ENCODE results near the gene MARCKS.

Gene MARCKS

GRCh38 chr6:113819169-113819830, 37.8 kb upstream of the MARCKS start:
- no peak overlapping the region for H3K4ac ChIP-seq (ENCODE audit: low read depth in 1 of 2, low read length in 2 of 2)
- H3K9me3 ChIP-seq (ENCODE audit: control insufficient read depth, low read length): no peaks in the 10 kb centered on the region
- H3K27ac ChIP-seq (ENCODE audit: low read length, poor library complexity, severe bottlenecking): no peak overlapping the region
- H3K23ac ChIP-seq (ENCODE audit: low read length in 2 of 2): no peak overlapping the region
- no peak overlapping the region for H2BK15ac ChIP-seq (ENCODE audit: low read depth, poor library complexity, severe bottlenecking)
- no peak for DNase-seq
- no peak overlapping the region for H2BK120ac ChIP-seq (ENCODE audit: low read depth, low read length)
- no peak overlapping the region for H3K18ac ChIP-seq (ENCODE audit: low read depth in 1 of 2, low read length in 2 of 2)
- H2AFZ ChIP-seq (ENCODE audit: low read depth, low read length): no peak overlapping the region
- no peaks in the 10 kb centered on the region for H3K79me1 ChIP-seq (replicated peaks; ENCODE audit: low read length, poor library complexity, severe bottlenecking)
- H2AK5ac ChIP-seq (ENCODE audit: low read length, severe bottlenecking): no peak overlapping the region
- no peaks in the 10 kb centered on the region for H3K36me3 ChIP-seq (ENCODE audit: control insufficient read depth in 1 of 2, insufficient read depth in 2 of 2, low read depth in 1 of 2, low read length in 2 of 2)
- H3K4me2 ChIP-seq (ENCODE audit: low read length, poor library complexity, severe bottlenecking): no peak overlapping the region
- WGBS: no CpG with 5 or more reads among the region's 2 CpGs
- no peak overlapping the region for H4K91ac ChIP-seq (ENCODE audit: low read length)
- no peaks in the 10 kb centered on the region for H3K4me1 ChIP-seq (ENCODE audit: control insufficient read depth, insufficient read depth, low read depth, low read length)
- no peak overlapping the region for H4K8ac ChIP-seq (ENCODE audit: low read length)
- H2BK12ac ChIP-seq (ENCODE audit: low read length in 2 of 2): no peak overlapping the region
- H3K27me3 ChIP-seq (ENCODE audit: control insufficient read depth in 1 of 2, insufficient read depth in 1 of 2, low read length in 2 of 2): no peaks in the 10 kb centered on the region
- H3K14ac ChIP-seq (ENCODE audit: low read length in 2 of 2): no peak overlapping the region
- H2BK5ac ChIP-seq (ENCODE audit: low read depth, low read length, poor library complexity, severe bottlenecking): no peak overlapping the region
- no peak overlapping the region for H3K9ac ChIP-seq (ENCODE audit: low read length)
- no peak overlapping the region for H3K4me3 ChIP-seq (ENCODE audit: insufficient read depth in 1 of 2, low read depth in 1 of 2, low read length in 2 of 2)

DNA sequence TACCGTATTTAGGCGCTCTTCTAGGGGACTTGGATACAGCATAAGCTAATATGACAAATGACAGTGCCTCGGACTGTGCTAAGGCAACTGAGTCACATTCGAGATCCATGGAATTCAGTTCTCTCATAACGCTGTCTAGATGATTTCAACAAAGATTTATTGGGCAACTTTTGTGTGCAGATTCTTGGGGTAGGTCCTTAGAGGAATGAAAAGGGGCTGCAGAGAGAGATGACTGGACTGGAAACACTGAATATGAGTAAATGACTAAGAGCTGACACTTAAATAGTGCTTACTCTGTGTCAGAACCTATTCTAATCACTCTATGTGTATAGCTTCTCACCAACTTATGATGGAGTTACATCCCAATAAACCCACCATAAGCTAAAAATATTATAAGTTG, 36.4 kb upstream of the MARCKS start:
- WGBS: 95% methylated on average over 5 of the region's 5 CpGs
- no peak overlapping the region for H4K8ac ChIP-seq (ENCODE audit: low read length)
- no peak for DNase-seq
- no peak overlapping the region for H3K9ac ChIP-seq (ENCODE audit: low read length)
- no peak overlapping the region for H3K4me2 ChIP-seq (ENCODE audit: low read length, poor library complexity, severe bottlenecking)
- H3K4me3 ChIP-seq (ENCODE audit: insufficient read depth in 1 of 2, low read depth in 1 of 2, low read length in 2 of 2): no peak overlapping the region
- H2BK120ac ChIP-seq (ENCODE audit: low read depth, low read length): no peak overlapping the region
- H3K79me1 ChIP-seq (replicated peaks; ENCODE audit: low read length, poor library complexity, severe bottlenecking): no peaks in the 10 kb centered on the region
- H2BK12ac ChIP-seq (ENCODE audit: low read length in 2 of 2): no peak overlapping the region
- no peak overlapping the region for H3K4ac ChIP-seq (ENCODE audit: low read depth in 1 of 2, low read length in 2 of 2)
- no peak overlapping the region for H2BK15ac ChIP-seq (ENCODE audit: low read depth, poor library complexity, severe bottlenecking)
- H2AK5ac ChIP-seq (ENCODE audit: low read length, severe bottlenecking): no peak overlapping the region
- no peaks in the 10 kb centered on the region for H3K27me3 ChIP-seq (ENCODE audit: control insufficient read depth in 1 of 2, insufficient read depth in 1 of 2, low read length in 2 of 2)
- H3K23ac ChIP-seq (ENCODE audit: low read length in 2 of 2): no peak overlapping the region
- H3K14ac ChIP-seq (ENCODE audit: low read length in 2 of 2): no peak overlapping the region
- no peak overlapping the region for H2BK5ac ChIP-seq (ENCODE audit: low read depth, low read length, poor library complexity, severe bottlenecking)
- H3K9me3 ChIP-seq (ENCODE audit: control insufficient read depth, low read length): no peaks in the 10 kb centered on the region
- H3K36me3 ChIP-seq (ENCODE audit: control insufficient read depth in 1 of 2, insufficient read depth in 2 of 2, low read depth in 1 of 2, low read length in 2 of 2): no peaks in the 10 kb centered on the region
- no peak overlapping the region for H2AFZ ChIP-seq (ENCODE audit: low read depth, low read length)
- no peak overlapping the region for H4K91ac ChIP-seq (ENCODE audit: low read length)
- no peaks in the 10 kb centered on the region for H3K4me1 ChIP-seq (ENCODE audit: control insufficient read depth, insufficient read depth, low read depth, low read length)
- H3K27ac ChIP-seq (ENCODE audit: low read length, poor library complexity, severe bottlenecking): no peak overlapping the region
- no peak overlapping the region for H3K18ac ChIP-seq (ENCODE audit: low read depth in 1 of 2, low read length in 2 of 2)

GRCh38 chr6:113821445-113821844, 35.7 kb upstream of the MARCKS start:
- no peak overlapping the region for H2BK120ac ChIP-seq (ENCODE audit: low read depth, low read length)
- no peak overlapping the region for H3K4ac ChIP-seq (ENCODE audit: low read depth in 1 of 2, low read length in 2 of 2)
- H3K27ac ChIP-seq (ENCODE audit: low read length, poor library complexity, severe bottlenecking): no peak overlapping the region
- H2BK5ac ChIP-seq (ENCODE audit: low read depth, low read length, poor library complexity, severe bottlenecking): no peak overlapping the region
- H3K18ac ChIP-seq (ENCODE audit: low read depth in 1 of 2, low read length in 2 of 2): peak overlapping the region in 1 of 2 experiments; percentile 49
- no peak overlapping the region for H4K8ac ChIP-seq (ENCODE audit: low read length)
- H2AFZ ChIP-seq (ENCODE audit: low read depth, low read length): no peak overlapping the region
- no peak overlapping the region for H3K4me2 ChIP-seq (ENCODE audit: low read length, poor library complexity, severe bottlenecking)
- H2BK15ac ChIP-seq (ENCODE audit: low read depth, poor library complexity, severe bottlenecking): no peak overlapping the region
- H3K79me1 ChIP-seq (replicated peaks; ENCODE audit: low read length, poor library complexity, severe bottlenecking): no peaks in the 10 kb centered on the region
- H3K36me3 ChIP-seq (ENCODE audit: control insufficient read depth in 1 of 2, insufficient read depth in 2 of 2, low read depth in 1 of 2, low read length in 2 of 2): no peaks in the 10 kb centered on the region
- no peaks in the 10 kb centered on the region for H3K9me3 ChIP-seq (ENCODE audit: control insufficient read depth, low read length)
- DNase-seq: no peak
- H3K27me3 ChIP-seq (ENCODE audit: control insufficient read depth in 1 of 2, insufficient read depth in 1 of 2, low read length in 2 of 2): no peaks in the 10 kb centered on the region
- 80% methylated on average over 1 of the region's 3 CpGs for WGBS
- H4K91ac ChIP-seq (ENCODE audit: low read length): no peak overlapping the region
- H3K14ac ChIP-seq (ENCODE audit: low read length in 2 of 2): no peak overlapping the region
- no peak overlapping the region for H3K4me3 ChIP-seq (ENCODE audit: insufficient read depth in 1 of 2, low read depth in 1 of 2, low read length in 2 of 2)
- no peak overlapping the region for H2AK5ac ChIP-seq (ENCODE audit: low read length, severe bottlenecking)
- H2BK12ac ChIP-seq (ENCODE audit: low read length in 2 of 2): no peak overlapping the region
- H3K9ac ChIP-seq (ENCODE audit: low read length): no peak overlapping the region
- no peak overlapping the region for H3K23ac ChIP-seq (ENCODE audit: low read length in 2 of 2)
- no peaks in the 10 kb centered on the region for H3K4me1 ChIP-seq (ENCODE audit: control insufficient read depth, insufficient read depth, low read depth, low read length)

DNA sequence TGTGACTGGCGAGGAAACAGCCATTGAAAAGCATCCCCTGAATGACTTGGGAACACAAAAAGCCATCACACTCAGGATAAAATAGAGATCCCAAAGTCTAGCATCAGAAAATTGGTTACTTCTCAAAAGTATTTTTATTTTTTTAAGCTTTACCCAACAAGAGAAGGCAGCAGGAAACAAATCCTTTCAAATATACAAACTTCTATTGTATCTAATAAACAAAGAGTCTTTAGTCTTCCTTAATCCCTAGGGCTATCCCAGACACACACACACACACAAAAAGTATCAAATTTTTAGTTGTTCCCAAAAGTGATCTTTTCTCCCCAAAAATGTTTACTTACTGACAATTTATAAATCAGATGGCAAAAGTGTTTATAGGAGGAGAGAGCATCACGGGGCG, 33.2 kb upstream of the MARCKS start:
- Histone ChIP-seq H3K4me3 (ENCODE audit: insufficient read depth in 1 of 2, low read depth in 1 of 2, low read length in 2 of 2) (no peak overlapping the region), H3K4me2 (ENCODE audit: low read length, poor library complexity, severe bottlenecking) (no peak overlapping the region), H3K27me3 (ENCODE audit: control insufficient read depth in 1 of 2, insufficient read depth in 1 of 2, low read length in 2 of 2) (no peaks in the 10 kb centered on the region), H4K8ac (ENCODE audit: low read length) (no peak overlapping the region), H3K14ac (ENCODE audit: low read length in 2 of 2) (no peak overlapping the region), H2BK15ac (ENCODE audit: low read depth, poor library complexity, severe bottlenecking) (no peak overlapping the region), H3K9ac (ENCODE audit: low read length) (no peak overlapping the region), H2BK5ac (ENCODE audit: low read depth, low read length, poor library complexity, severe bottlenecking) (no peak overlapping the region), H3K4me1 (ENCODE audit: control insufficient read depth, insufficient read depth, low read depth, low read length) (no peaks in the 10 kb centered on the region), H2AFZ (ENCODE audit: low read depth, low read length) (no peak overlapping the region), H2AK5ac (ENCODE audit: low read length, severe bottlenecking) (no peak overlapping the region), H3K79me1 (replicated peaks; ENCODE audit: low read length, poor library complexity, severe bottlenecking) (no peaks in the 10 kb centered on the region), H3K18ac (ENCODE audit: low read depth in 1 of 2, low read length in 2 of 2) (no peak overlapping the region), H3K9me3 (ENCODE audit: control insufficient read depth, low read length) (no peaks in the 10 kb centered on the region), H2BK120ac (ENCODE audit: low read depth, low read length) (no peak overlapping the region), H3K23ac (ENCODE audit: low read length in 2 of 2) (no peak overlapping the region), H2BK12ac (ENCODE audit: low read length in 2 of 2) (no peak overlapping the region), H4K91ac (ENCODE audit: low read length) (no peak overlapping the region), H3K36me3 (ENCODE audit: control insufficient read depth in 1 of 2, insufficient read depth in 2 of 2, low read depth in 1 of 2, low read length in 2 of 2) (no peaks in the 10 kb centered on the region), H3K4ac (ENCODE audit: low read depth in 1 of 2, low read length in 2 of 2) (no peak overlapping the region), H3K27ac (ENCODE audit: low read length, poor library complexity, severe bottlenecking) (no peak overlapping the region)
- DNase-seq: no peak
- WGBS: 84% methylated on average over 3 of the region's 3 CpGs
